NCI-H1417 (cell line): ENCODE results near the gene SH3GLB2.
A peak's percentile ranks its signal among the peaks of the same experiment; 100 is the strongest.

Experiments
- DNase-seq, 3 experiments: peaks; one replicate each; lab custom pipeline; 2025; lab: John Stamatoyannopoulos, UW

The SH3GLB2 gene

GRCh38 chr9:129028192-129028966 lies at the start of gene SH3GLB2:
SH3GLB2 (minus strand) TSS chr9:129028331; CDS start chr9:129028154, 177 bp downstream.
- DNase-seq = peak; percentile 71 to 94 (median 86)

DNA sequence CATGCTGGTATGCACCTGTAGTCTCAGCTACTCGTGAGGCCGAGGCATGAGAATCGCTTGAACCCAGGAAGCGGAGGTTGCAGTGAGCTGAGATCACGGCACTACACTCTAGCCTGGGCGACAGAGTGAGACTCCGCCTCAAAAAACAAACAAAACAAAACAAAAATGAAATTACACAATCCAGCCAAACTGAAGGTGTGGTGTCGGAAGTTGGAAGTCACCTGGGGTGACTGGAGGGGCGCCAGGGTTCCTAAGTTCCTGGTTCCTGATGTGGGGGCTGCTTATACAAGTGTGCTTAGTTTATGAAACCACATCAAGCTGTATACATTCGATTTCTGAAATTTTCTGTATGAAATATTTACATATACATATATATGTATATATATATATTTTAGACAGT lies 49.1 kb upstream of the SH3GLB2 start:
- DNase-seq = no peak

DNA sequence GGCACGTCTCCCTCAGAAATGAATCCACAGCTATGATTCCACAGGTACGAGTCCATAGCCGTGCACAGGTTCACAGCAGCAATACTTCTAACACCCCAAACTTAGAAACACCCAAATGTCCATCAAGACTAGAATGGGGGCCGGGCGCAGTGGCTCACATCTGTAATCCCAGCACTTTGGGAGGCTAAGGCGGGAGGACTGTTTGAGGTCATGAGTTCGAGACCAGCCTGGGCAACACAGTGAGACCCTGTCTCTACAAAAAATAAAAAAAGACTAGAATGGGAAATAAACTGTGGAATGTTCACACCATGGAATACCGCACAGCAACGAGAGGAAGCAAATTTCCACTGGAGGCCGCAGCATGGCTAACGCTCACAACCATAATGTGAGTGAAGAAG lies 48.5 kb upstream of the SH3GLB2 start:
- DNase-seq = no peak

DNA sequence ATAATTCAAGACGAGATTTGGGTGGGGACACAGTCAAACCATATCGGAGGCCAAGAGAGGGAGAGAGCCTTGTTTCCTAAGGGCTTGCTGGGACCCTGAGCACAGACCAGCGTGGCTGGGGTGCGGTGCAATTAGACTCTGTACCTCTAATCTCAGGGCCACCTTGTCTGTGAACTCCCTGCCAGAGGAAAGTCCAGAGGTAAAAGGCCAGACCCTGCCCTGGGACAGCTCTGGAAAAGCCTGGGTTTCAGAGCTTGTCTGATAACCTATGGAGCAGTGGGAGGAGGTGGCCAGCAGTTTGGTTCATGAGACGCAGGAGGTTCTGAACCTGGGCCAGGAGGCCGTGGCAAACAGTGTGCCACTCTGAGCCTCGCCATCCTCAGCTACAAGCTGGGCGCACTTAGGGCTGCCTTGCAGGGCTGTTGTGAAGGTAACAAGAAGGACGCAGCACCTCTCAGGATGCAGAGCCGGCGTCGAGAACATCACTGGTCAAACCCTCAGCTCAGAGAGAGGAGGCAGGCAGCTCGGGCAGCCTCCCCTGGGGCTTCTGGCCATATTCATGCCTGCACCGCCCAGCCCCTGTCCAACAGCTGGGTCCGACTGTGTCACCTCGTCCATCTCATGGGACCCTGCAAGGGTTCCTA lies 48.0 kb upstream of the SH3GLB2 start:
- DNase-seq = no peak

DNA sequence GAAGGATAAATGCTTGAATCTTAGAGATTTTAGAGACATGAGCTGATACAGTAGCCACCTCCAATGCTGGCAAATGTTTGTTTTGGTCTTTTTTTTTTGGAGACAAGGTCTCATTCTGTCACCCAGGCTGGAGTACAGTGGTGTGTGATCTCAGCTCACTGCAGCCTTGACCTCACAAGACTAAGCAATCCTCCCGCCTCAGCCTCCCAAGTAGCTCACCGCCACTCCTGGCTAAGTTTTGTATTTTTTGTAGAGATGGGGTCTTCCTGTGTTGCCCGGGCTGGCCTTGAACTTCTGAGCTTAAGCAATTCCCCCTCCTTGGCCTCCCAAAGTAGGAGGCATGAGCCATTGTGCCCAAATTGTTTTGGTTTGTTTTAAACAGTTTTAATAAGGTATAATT lies 46.0 kb upstream of the SH3GLB2 start:
- no peak for DNase-seq

- DNase-seq = no peak
These were observed 45.3 kb upstream of the SH3GLB2 start for GRCh38 chr9:129073404-129073803.

GRCh38 chr9:129072171-129072570 lies 44.0 kb upstream of the SH3GLB2 start:
- DNase-seq = no peak

- DNase-seq = no peak
These were observed 43.5 kb upstream of the SH3GLB2 start for GRCh38 chr9:129071526-129072126.

DNA sequence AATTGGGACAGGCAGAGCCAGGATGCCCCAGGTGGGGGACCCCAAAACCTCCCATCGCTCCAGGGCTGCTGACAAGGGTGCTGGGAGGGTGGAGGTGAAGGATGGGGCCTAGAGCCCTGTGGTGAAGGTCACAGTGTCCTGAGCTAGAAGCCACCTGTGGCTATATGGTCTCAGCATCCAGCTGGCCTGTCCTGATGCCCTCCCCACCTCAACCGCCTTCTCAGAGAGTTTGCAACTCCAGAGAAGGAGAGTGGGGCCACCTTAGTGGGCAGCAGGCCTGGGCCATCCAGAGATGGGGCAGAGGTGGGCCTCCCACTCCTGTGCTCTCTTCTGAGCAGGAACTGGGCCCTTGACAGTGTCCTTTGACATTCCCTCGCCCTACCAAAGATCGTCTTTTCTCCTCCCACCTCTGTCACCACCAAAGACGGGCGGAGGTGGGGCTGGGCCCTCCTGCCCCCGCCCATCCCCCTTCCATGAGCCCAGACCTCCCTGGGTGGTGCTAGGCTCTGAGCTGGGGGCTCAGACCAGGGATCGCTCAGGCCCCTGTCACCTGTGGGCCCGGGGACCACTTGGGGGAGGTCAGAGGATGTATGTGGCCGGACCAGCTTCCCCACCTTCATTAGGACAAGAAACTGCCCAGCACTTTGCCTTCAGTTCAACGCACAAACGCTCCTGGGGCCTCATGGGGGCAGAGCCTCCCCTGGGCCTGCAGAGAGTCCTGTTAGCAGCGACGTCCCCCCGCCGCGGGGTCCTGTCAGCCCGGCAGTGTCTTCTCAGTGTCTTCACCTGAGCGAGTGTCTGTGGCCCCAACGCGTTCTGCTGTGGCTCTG lies 42.8 kb upstream of the SH3GLB2 start:
- no peak for DNase-seq

DNA sequence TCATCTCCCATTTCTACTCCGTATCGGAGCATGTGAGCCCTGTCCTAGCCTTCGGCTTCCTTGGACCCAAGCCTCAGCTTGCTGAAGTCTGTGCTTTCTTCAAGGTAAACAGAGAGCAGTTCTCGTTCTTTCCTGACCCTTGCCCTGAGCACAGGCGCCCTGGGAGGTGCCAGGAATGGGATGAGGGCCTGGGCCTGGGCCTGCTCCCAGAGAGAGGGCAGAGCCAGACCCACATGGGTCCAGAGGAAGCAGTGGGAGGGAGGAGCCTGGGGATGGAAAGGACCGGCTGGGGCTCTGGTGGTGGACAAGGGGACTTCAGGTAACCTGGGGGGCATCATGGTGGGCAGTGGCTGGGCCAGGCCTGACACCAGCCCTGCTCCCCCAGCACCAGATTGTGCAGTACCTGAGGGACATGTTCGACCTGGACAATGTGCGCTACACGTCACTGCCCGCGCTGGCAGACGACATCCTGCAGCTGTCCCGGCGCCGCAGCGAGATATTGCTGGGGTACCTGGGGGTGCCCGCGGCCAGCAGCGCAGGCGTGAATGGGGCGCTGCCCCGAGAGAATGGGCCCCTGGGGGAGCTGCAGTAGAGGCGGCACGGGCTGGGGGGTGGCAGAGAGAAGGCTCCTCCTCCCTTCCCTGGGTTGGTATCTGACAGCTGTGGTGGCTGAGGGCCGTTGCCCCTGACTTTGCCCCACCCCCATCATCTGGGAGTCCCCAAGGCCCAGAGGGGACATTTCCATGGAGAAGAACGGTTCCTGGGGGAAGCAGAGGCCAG lies 41.9 kb upstream of the SH3GLB2 start:
- DNase-seq = no peak

DNA sequence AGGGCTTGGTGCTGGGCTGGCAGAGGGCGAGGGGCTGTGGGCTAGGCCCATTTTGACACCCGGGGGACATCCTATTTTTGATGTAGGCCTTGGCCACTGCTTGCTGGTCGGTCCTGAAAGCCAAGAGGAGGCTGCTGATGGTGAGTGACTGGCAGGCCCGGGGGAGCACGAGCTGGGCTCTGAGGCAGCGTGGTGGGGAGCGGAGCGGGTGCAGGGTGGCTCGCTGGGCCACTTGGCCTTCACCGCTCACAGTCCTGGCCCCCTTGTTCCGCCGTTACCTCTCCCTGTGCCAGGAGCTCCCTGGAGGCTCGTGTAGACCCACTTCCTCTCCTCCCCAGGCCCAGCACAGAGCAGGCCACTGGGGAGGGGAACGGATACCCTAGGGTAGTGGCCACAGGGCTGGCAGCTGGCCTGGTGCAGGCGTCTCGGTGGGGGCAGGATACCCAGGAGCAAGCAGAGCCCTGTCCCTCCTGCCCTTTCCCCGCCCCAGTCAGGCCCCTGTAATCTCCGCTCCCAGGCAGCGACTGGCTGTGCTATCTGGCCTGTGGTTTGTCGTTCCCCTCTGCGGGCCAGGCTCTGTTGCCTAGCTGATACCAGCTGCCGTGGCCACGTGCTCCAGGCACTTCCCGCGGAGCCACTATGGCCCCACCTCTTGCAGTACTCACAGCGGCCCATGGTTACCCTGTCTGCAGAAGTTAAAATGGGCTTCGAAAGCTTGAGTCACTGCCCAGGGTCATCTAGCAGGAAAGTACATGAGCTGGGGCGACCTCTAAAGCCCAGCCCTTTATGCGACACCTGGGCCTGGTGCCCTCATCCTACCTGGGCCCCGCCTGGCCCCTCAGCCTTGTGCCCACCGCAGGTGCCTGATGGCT lies 41.1 kb upstream of the SH3GLB2 start:
- DNase-seq = no peak

GRCh38 chr9:129068110-129068509 lies 40.0 kb upstream of the SH3GLB2 start:
- DNase-seq = no peak

- DNase-seq = no peak
These were observed 36.4 kb upstream of the SH3GLB2 start for GRCh38 chr9:129064499-129064908.

GRCh38 chr9:129063061-129063460 lies 34.9 kb upstream of the SH3GLB2 start:
- no peak for DNase-seq

DNA sequence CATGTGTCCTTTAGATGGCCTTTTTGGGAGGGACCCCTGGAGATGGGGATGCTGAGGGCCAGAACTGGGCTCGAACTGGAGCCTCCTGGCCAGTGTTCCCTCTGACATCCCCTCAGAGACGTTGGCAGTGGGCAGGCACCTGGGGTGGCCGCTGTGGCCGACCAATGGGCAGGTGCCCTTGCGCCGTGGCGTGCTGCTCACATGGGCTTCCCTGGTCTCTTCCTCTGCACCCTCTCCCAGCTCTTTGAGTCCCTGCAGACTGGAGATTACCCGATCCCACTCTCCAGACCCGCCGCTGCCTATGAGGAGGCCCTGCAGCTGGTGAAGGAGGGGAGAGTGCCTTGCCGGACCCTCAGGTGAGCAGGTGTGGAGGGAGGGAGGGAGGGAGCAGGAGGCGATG lies 32.9 kb upstream of the SH3GLB2 start:
- DNase-seq = no peak

- no peak for DNase-seq
These were observed 32.0 kb upstream of the SH3GLB2 start for GRCh38 chr9:129059796-129060785.

DNA sequence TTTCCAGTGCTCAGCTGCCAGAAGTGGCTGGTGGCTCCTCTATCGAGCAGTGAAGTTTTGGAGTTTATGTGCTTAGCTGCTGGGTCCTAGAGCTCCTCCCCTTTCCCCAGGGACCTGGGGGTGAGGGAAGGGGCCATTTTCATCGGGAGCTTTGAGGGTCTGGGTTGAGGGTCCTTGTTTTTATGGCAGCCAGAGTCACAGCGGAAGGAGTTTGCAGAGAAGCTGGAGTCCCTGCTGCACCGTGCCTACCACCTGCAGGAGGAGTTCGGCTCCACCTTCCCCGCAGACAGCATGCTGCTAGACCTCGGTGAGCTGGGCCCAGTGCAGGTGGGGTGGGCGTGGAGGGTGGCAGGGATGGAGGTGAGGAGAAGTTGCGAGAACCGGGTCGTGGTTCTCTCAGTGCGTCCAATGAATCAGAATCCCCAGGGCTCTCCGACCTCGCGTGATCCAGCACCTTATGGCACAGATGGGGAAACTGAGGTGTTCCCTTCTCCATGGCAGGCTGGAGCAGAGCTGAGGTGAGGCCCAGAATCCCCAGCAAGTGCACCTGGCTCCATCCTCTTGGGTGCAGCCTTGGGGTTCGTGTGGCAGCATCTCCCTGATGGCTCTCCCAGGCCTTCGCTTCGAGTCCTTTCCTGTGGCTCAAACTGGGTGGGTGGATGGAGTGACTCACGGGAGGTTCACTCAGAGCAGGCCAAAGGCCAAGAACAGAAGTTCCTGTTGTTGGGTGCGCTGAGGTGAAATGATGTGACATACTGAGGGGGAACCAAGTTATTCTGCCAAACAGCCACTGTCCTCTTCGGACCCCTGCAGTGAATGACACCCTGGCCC lies 31.0 kb upstream of the SH3GLB2 start:
- DNase-seq = no peak

GRCh38 chr9:129054163-129054851 lies 26.2 kb upstream of the SH3GLB2 start:
- DNase-seq = no peak
